ENCODE results near the gene TSG101.

DNA sequence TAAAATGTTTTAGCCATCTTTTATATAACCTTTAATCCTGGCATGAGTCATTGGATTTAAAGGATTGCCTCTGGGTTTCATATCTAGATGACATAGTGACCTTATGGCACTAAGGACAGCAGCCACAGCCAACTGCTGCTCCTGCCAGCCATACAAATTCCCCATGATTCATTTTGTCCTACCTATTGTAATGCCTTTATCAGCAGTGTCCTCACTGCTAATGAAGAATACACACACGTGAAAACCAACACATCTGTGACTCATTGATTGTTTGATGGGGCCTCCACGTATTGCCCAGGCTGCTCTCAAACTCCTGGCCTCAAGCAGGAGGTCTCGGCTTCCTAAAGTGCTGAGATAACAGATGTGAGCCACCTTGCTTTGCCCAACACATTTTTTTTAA, 69.3 kb downstream of the TSG101 start:
- no peak for TF ChIP-seq POLR2AphosphoS5 (IDR thresholded peaks at IDR 0.05; ENCODE audit: borderline replicate concordance, low read depth, low read length)
- TF ChIP-seq EZH2 (IDR thresholded peaks at IDR 0.05): no peak
- no peak for TF ChIP-seq FOXP2 (optimal IDR thresholded peaks at IDR 0.05; ENCODE audit: control extremely low read depth, extremely low read length, insufficient read depth)

Data from SK-N-MC (cell line).